NB4 (cell line): ENCODE data around the gene UBAC2.

Source experiments
- DNase-seq: peaks from one replicate; pipeline ENCODE4 v3.0.0; 2010; ENCODE audit warnings: low read depth
- H3K4me3 ChIP-seq: one replicate; pipeline ENCODE4 v1.5.1; 2011; ENCODE audit warnings: mild to moderate bottlenecking, low read depth, low read length, moderate library complexity
- CTCF ChIP-seq: IDR thresholded peaks from one replicate; pipeline ENCODE4 v1.5.1; 2012; ENCODE audit warnings: low read depth, low read length
- MAX ChIP-seq: IDR thresholded peaks from 2 replicates; pipeline ENCODE4 v1.6.1; 2011; ENCODE audit warnings: low read depth, low read length
- MYC ChIP-seq: IDR thresholded peaks from 2 replicates; pipeline ENCODE4 v1.6.1; 2011; ENCODE audit warnings: low read depth, low read length
- POLR2A ChIP-seq: IDR thresholded peaks from 2 replicates; pipeline ENCODE4 v1.6.1; 2011; ENCODE audit warnings: mild to moderate bottlenecking; ENCODE audit not compliant: insufficient read length; ENCODE audit errors: extremely low read depth

The UBAC2 gene

GRCh38 chr13:99417201-99418102 lies 216.8 kb downstream of the UBAC2 start:
- no peak for DNase-seq
- no peak overlapping the region for H3K4me3 ChIP-seq
- no peak for TF ChIP-seq MAX
- no peak for TF ChIP-seq CTCF
- TF ChIP-seq MYC: no peak
- TF ChIP-seq POLR2A: no peak

- no peak for DNase-seq
- H3K4me3 ChIP-seq: no peak overlapping the region
- TF ChIP-seq MAX: no peak
- TF ChIP-seq POLR2A: no peak
- TF ChIP-seq MYC: no peak
- TF ChIP-seq CTCF: no peak
Measured at GRCh38 chr13:99418103-99418842, 217.6 kb downstream of the UBAC2 start.

- H3K4me3 ChIP-seq: no peak overlapping the region
- TF ChIP-seq CTCF (no peak), MAX (no peak), MYC (no peak), POLR2A (no peak)
- DNase-seq: no peak
Measured at GRCh38 chr13:99418843-99419140, 218.1 kb downstream of the UBAC2 start.

DNA sequence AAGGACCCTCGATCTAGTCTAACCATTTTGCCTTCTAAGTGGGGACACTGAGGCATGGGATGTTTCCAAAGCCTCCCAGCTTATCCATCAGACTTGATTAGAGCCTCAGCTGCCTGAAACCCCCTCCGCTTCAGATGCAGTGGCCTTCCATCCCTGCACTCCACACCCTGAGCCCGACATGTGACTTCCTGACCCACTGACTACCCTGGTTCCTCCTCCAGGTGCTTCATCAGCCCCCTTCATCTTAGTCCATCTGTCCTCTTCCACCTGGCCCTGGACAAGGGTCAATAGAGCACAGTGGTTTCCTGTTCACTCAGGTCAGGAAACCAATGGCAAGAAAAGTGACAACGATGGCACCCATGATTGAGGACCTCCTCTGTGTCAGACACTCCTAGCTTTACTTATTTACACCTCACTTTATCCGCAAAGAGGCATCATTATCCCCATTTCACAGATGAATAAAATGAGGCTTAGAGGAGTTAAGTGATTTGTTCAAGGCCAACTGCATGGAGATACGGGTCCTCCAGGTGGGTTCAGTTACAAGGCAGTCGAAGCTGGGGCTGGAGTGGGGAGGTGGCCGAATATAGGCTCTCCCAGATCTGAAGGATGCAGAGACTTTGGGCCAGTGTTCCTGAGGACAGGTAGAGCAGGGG lies 219.1 kb downstream of the UBAC2 start:
- no peak for DNase-seq
- H3K4me3 ChIP-seq: no peak overlapping the region
- TF ChIP-seq MYC: no peak
- TF ChIP-seq CTCF: no peak
- no peak for TF ChIP-seq POLR2A
- TF ChIP-seq MAX: no peak

DNA sequence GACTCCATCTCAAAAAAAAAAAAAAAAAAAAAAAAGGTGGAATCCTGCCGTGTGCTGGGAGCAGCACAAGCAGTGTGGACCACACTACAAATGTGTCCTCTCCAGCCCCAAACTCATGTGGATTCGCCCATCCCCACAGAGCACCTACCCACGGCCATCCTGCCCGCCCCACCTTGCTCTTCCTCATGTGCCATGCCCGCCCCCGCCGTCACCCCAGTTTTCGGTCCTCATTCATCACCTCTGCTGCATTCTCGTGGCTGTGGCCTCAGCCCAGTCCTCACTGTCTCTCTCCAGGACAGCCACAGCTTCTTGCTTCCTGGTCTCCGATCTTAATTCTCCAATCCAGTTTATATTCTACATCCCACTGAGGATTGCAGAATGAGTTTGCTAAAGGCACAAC lies 220.6 kb downstream of the UBAC2 start:
- no peak for DNase-seq
- no peak for TF ChIP-seq POLR2A
- no peak for TF ChIP-seq MYC
- TF ChIP-seq MAX: no peak
- no peak for TF ChIP-seq CTCF
- no peak overlapping the region for H3K4me3 ChIP-seq
